IMR-90 (cell line): ENCODE measurements around the gene PLLP. TPM values are rescaled to one million over a fixed set of nuclear protein-coding genes. Genes with fewer than 3 reads are reported as not detected.

ENCODE experiments used
- ATAC-seq: fragments of 200-7000 bp; cut with Tn5 transposase; 2 replicates; pipeline ENCODE4 v1.9.1; 2020; ENCODE audit warnings: low read depth, mild to moderate bottlenecking, moderate library complexity
- BruUV-seq: library from RNA; stranded (reverse); fragments of 400-500 nt; replicated peaks from 2 replicates; lab custom pipeline; 2021; lab: Mats Ljungman, UMichigan
- CTCF ChIA-PET: fragments of 300-600 bp; formaldehyde crosslinking; extraction: SDS; loops from one replicate; lab custom pipeline; 2021; ENCODE audit warnings: antibody characterized with exemption; lab: Yijun Ruan, JAX
- POLR2A ChIA-PET: fragments of 300-600 bp; sonication (Branson Sonifier 250); formaldehyde crosslinking; loops from one replicate; lab custom pipeline; 2022; ENCODE audit warnings: antibody characterized with exemption; ENCODE audit not compliant: unreplicated experiment; lab: Charles Lee
- DNase-seq: peaks from one replicate; pipeline ENCODE4 v3.0.0; 2013
- H2AFZ ChIP-seq: replicated peaks from 2 replicates; pipeline ENCODE3; 2013; ENCODE audit warnings: low read length, mild to moderate bottlenecking; ENCODE audit not compliant: poor library complexity
- H2AK5ac ChIP-seq: 2 replicates; pipeline ENCODE4 v1.6.1; 2013; ENCODE audit warnings: low read depth, low read length, inconsistent platforms
- H2AK9ac ChIP-seq: replicated peaks from 2 replicates; pipeline ENCODE3; 2013; ENCODE audit warnings: mild to moderate bottlenecking, low read depth, low read length, moderate library complexity; ENCODE audit not compliant: poor library complexity
- H2BK120ac ChIP-seq: 2 replicates; pipeline ENCODE4 v1.6.1; 2013; ENCODE audit warnings: low read depth, low read length, inconsistent platforms
- H2BK15ac ChIP-seq: 3 replicates; pipeline ENCODE4 v1.6.1; 2013; ENCODE audit warnings: low read depth, low read length, inconsistent platforms
- H2BK20ac ChIP-seq: 2 replicates; pipeline ENCODE4 v1.6.1; 2013; ENCODE audit warnings: low read depth, mild to moderate bottlenecking, inconsistent platforms, low read length, moderate library complexity
- H2BK5ac ChIP-seq: 2 replicates; pipeline ENCODE4 v1.6.1; 2013; ENCODE audit warnings: mild to moderate bottlenecking, low read depth, low read length, inconsistent platforms; ENCODE audit not compliant: poor library complexity, severe bottlenecking
- H3K14ac ChIP-seq: replicated peaks from 2 replicates; pipeline ENCODE4 v1.6.1; 2013; ENCODE audit warnings: low read depth, low read length, inconsistent platforms
- H3K18ac ChIP-seq: 2 replicates; pipeline ENCODE4 v1.6.1; 2013; ENCODE audit warnings: low read depth, low read length, control low read depth
- H3K23ac ChIP-seq: 2 replicates; pipeline ENCODE4 v1.6.1; 2013; ENCODE audit warnings: low read depth, low read length, inconsistent platforms
- H3K27ac ChIP-seq: 2 replicates; pipeline ENCODE4 v1.5.1; 2013; ENCODE audit warnings: mild to moderate bottlenecking, control low read depth, low read length; ENCODE audit not compliant: insufficient read depth
- H3K27me3 ChIP-seq: 2 replicates; pipeline ENCODE4 v1.6.1; 2013; ENCODE audit warnings: low read length; ENCODE audit not compliant: control insufficient read depth, insufficient read depth
- H3K36me3 ChIP-seq: 2 replicates; pipeline ENCODE4 v1.6.1; 2013; ENCODE audit warnings: low read length, mixed read lengths; ENCODE audit not compliant: control insufficient read depth, insufficient read depth
- H3K4ac ChIP-seq: 2 replicates; pipeline ENCODE4 v1.6.1; 2013; ENCODE audit warnings: low read depth, low read length, inconsistent platforms
- H3K4me1 ChIP-seq: 2 replicates; pipeline ENCODE4 v1.6.1; 2013; ENCODE audit warnings: low read length, mixed read lengths; ENCODE audit not compliant: control insufficient read depth, insufficient read depth
- H3K4me2 ChIP-seq: 2 replicates; pipeline ENCODE4 v1.6.1; 2013; ENCODE audit warnings: low read depth, mild to moderate bottlenecking, control low read depth, low read length, moderate library complexity
- H3K4me3 ChIP-seq: 2 replicates; pipeline ENCODE4 v1.5.1; 2013; ENCODE audit warnings: low read depth, mild to moderate bottlenecking, control low read depth, low read length, moderate library complexity; ENCODE audit not compliant: insufficient read depth
- H3K56ac ChIP-seq: 2 replicates; pipeline ENCODE4 v1.6.1; 2013; ENCODE audit warnings: low read length, inconsistent platforms; ENCODE audit not compliant: insufficient read depth; ENCODE audit errors: extremely low read depth
- H3K79me1 ChIP-seq, 2 experiments: 2 replicates each; pipeline ENCODE4 v1.6.1; 2013; ENCODE audit warnings: low read length in 2 of 2, inconsistent platforms in 1 of 2, low read depth in 1 of 2
- H3K9ac ChIP-seq: 2 replicates; pipeline ENCODE4 v1.6.1; 2013; ENCODE audit warnings: low read depth, low read length, control low read depth
- H3K9me1 ChIP-seq: 2 replicates; pipeline ENCODE4 v1.6.1; 2013; ENCODE audit warnings: low read length, inconsistent platforms; ENCODE audit not compliant: insufficient read depth
- H3K9me3 ChIP-seq: 2 replicates; pipeline ENCODE4 v1.6.1; 2013; ENCODE audit warnings: low read length; ENCODE audit not compliant: control insufficient read depth, insufficient read depth
- H4K20me1 ChIP-seq: 2 replicates; pipeline ENCODE4 v1.6.1; 2013; ENCODE audit warnings: low read length, inconsistent platforms; ENCODE audit not compliant: insufficient read depth
- H4K5ac ChIP-seq: 2 replicates; pipeline ENCODE4 v1.6.1; 2013; ENCODE audit warnings: mild to moderate bottlenecking, low read depth, low read length, control low read depth
- H4K8ac ChIP-seq, 2 experiments: 2 replicates each; pipeline ENCODE4 v1.6.1; 2013; ENCODE audit warnings: low read depth in 2 of 2, low read length in 2 of 2, control low read depth in 1 of 2, inconsistent platforms in 1 of 2
- H4K91ac ChIP-seq: 2 replicates; pipeline ENCODE4 v1.6.1; 2013; ENCODE audit warnings: low read depth, low read length, inconsistent platforms; ENCODE audit not compliant: insufficient read depth
- BHLHE40 ChIP-seq: fragments of 150-350 bp; IDR thresholded peaks from 2 replicates; pipeline ENCODE4 v1.6.1; 2016; ENCODE audit warnings: mild to moderate bottlenecking, low read depth, low read length
- CEBPB ChIP-seq: IDR thresholded peaks from 2 replicates; pipeline ENCODE4 v1.6.1; 2012; ENCODE audit warnings: low read depth, low read length, improper control_type of control experiment
- CHD1 ChIP-seq: IDR thresholded peaks from 2 replicates; pipeline ENCODE4 v1.6.1; 2012; ENCODE audit warnings: low read depth, low read length, improper control_type of control experiment
- ELK1 ChIP-seq: fragments of 150-350 bp; IDR thresholded peaks from 2 replicates; pipeline ENCODE4 v1.6.1; 2016; ENCODE audit warnings: low read depth, mild to moderate bottlenecking, low read length, moderate library complexity, borderline replicate concordance
- FOS ChIP-seq: fragments of 150-350 bp; IDR thresholded peaks from 2 replicates; pipeline ENCODE4 v1.6.1; 2016; ENCODE audit warnings: low read depth, low read length
- MAFK ChIP-seq: IDR thresholded peaks from 2 replicates; pipeline ENCODE4 v1.6.1; 2012; ENCODE audit warnings: low read depth, low read length, improper control_type of control experiment
- MXI1 ChIP-seq: IDR thresholded peaks from 2 replicates; pipeline ENCODE4 v1.6.1; 2012; ENCODE audit warnings: low read depth, mild to moderate bottlenecking, low read length, moderate library complexity, borderline replicate concordance
- NFE2L2 ChIP-seq: fragments of 150-350 bp; IDR thresholded peaks from 2 replicates; pipeline ENCODE4 v1.6.1; 2016; ENCODE audit warnings: low read depth, mild to moderate bottlenecking, low read length
- POLR2A ChIP-seq: IDR thresholded peaks from 2 replicates; pipeline ENCODE4 v1.6.1; 2012; ENCODE audit warnings: mild to moderate bottlenecking, low read depth, low read length
- RCOR1 ChIP-seq: IDR thresholded peaks from 2 replicates; pipeline ENCODE4 v1.6.1; 2012; ENCODE audit warnings: mild to moderate bottlenecking, low read length, improper control_type of control experiment; ENCODE audit not compliant: insufficient replicate concordance
- RFX5 ChIP-seq: IDR thresholded peaks from 2 replicates; pipeline ENCODE4 v1.8.0; 2012; ENCODE audit warnings: low read depth, mild to moderate bottlenecking, low read length, moderate library complexity
- SMC3 ChIP-seq: fragments of 150-350 bp; IDR thresholded peaks from 2 replicates; pipeline ENCODE4 v1.6.1; 2016; ENCODE audit warnings: low read depth, mild to moderate bottlenecking, antibody characterized with exemption, low read length, moderate library complexity
- USF2 ChIP-seq: fragments of 150-350 bp; IDR thresholded peaks from 2 replicates; pipeline ENCODE4 v1.6.1; 2017; ENCODE audit warnings: mild to moderate bottlenecking, antibody characterized with exemption, low read length, low read depth
- WGBS, 2 experiments: methylation state at CpG; one replicate each; pipeline versions ENCODE4 v1.1.5 to v1.1.7; 2013; ENCODE audit warnings: missing lambda C conversion rate in 2 of 2; ENCODE audit not compliant: insufficient read length in 1 of 2; ENCODE audit errors: extremely low coverage in 2 of 2; 5-methylcytosine and 5-hydroxymethylcytosine counted together
- dilution Hi-C: fragments of 300-500 bp; cut with HindIII; formaldehyde crosslinking; loops from one replicate; pipeline ENCODE4 v1.14.3; 2018; ENCODE audit warnings: low sequenced_read_pairs; ENCODE audit not compliant: unreplicated experiment
- in situ Hi-C: fragments of 300-500 bp; cut with MboI; formaldehyde crosslinking; loops from 3 replicates; pipeline ENCODE4 v1.14.3; 2019; ENCODE audit warnings: low sequenced_read_pairs, inconsistent platforms, mixed read lengths
- intact Hi-C: fragments of 100-400 bp; cut with micrococcal nuclease; formaldehyde crosslinking; loops from 2 replicates; pipeline ENCODE4 v1.10.0; 2022
- polyA plus RNA-seq, 3 experiments: library from polyadenylated mRNA; depleted of rRNA; stranded (reverse); fragments of >200 nt; gene quantifications; 2 replicates each; pipeline ENCODE4 v1.2.3, GENCODE V29; 2012; ENCODE audit warnings: low replicate concordance in 1 of 3
- total RNA-seq: library from RNA; depleted of rRNA; stranded (reverse); fragments of >200 nt; gene quantifications from 2 replicates; pipeline ENCODE4 v1.2.3, GENCODE V29; 2012

Gene PLLP
- total and polyA plus RNA-seq, 2 of the 4 experiments (the other 2 are of a cell fraction): 0.05 TPM; not detected in 1

GRCh38 chr16:57233944-57234706 is 50.3 kb downstream of the PLLP start:
- no peak for DNase-seq
- Histone ChIP-seq H2BK15ac (no peak overlapping the region), H3K9me3 (no peaks in the 10 kb centered on the region), H3K9ac (no peak overlapping the region), H3K79me1 (peaks cover 0 to 4% of the 10 kb centered on the region in 2 experiments; a peak in 2 of 4 replicates), H3K4ac (no peak overlapping the region), H3K18ac (no peak overlapping the region), H3K14ac (no peak overlapping the region), H3K27ac (no peak overlapping the region), H3K23ac (no peak overlapping the region), H3K9me1 (peaks cover 7% of the 10 kb centered on the region), H3K56ac (no peak overlapping the region), H2AK9ac (no peak overlapping the region), H4K5ac (no peak overlapping the region), H3K27me3 (no peaks in the 10 kb centered on the region), H2AK5ac (no peak overlapping the region), H2BK120ac (no peak overlapping the region), H2BK5ac (no peak overlapping the region), H4K91ac (no peak overlapping the region), H4K8ac (no peak overlapping the region), H4K20me1 (no peaks in the 10 kb centered on the region), H3K4me2 (no peak overlapping the region), H2AFZ (no peak overlapping the region), H3K4me1 (peaks cover 8% of the 10 kb centered on the region), H3K36me3 (peaks cover 20% of the 10 kb centered on the region), H3K4me3 (no peak overlapping the region), H2BK20ac (no peak overlapping the region)
- ATAC-seq: no peak
- dilution Hi-C loops (no loop called here), in situ Hi-C loops (no loop called here), intact Hi-C loops (no loop called here)
- 92% methylated on average over 5 of the region's 9 CpGs; no CpG with 5 or more reads in 1 of the 2 experiments for WGBS, 2 experiments
- CTCF ChIA-PET: no interaction called here
- TF ChIP-seq MXI1 (no peak), CHD1 (no peak), NFE2L2 (no peak), RFX5 (no peak), ELK1 (no peak), MAFK (no peak), CEBPB (no peak), USF2 (no peak), SMC3 (no peak), POLR2A (no peak), BHLHE40 (no peak), RCOR1 (no peak), FOS (no peak)
- BruUV-seq: no TSS peak
- POLR2A ChIA-PET: no interaction called here
